NK-92 (cell line): ENCODE data around the gene FUT8.
"Not testable (repeated sequence)": the region's sequence is repeated elsewhere in the genome, so short reads cannot be mapped to it uniquely, and the experiment has no call there.

Experiments
- DNase-seq: peaks from one replicate; lab custom pipeline; 2025; ENCODE audit not compliant: unreplicated experiment; lab: John Stamatoyannopoulos, UW

The FUT8 gene

GRCh38 chr14:65449647-65450046 lies 37.1 kb downstream of the FUT8 start:
- no peak for DNase-seq

GRCh38 chr14:65453807-65454480 lies 41.4 kb downstream of the FUT8 start:
- DNase-seq = no peak

- DNase-seq = no peak
These were observed 43.7 kb downstream of the FUT8 start for GRCh38 chr14:65456247-65456646.

- no peak for DNase-seq
These were observed 49.2 kb downstream of the FUT8 start for GRCh38 chr14:65461730-65462129.

- no peak for DNase-seq
These were observed 49.9 kb downstream of the FUT8 start for GRCh38 chr14:65462411-65462810.

- no peak for DNase-seq
These were observed 53.1 kb downstream of the FUT8 start for GRCh38 chr14:65465584-65465983.

- not testable (repeated sequence) for DNase-seq
These were observed 55.4 kb downstream of the FUT8 start for GRCh38 chr14:65467926-65468325.

GRCh38 chr14:65469903-65470302 lies 57.4 kb downstream of the FUT8 start:
- no peak for DNase-seq

- no peak for DNase-seq
These were observed 57.9 kb downstream of the FUT8 start for GRCh38 chr14:65470404-65470880.

- no peak for DNase-seq
These were observed 58.7 kb downstream of the FUT8 start for GRCh38 chr14:65471038-65471878.

GRCh38 chr14:65472189-65472588 lies 59.7 kb downstream of the FUT8 start:
- DNase-seq = no peak

- no peak for DNase-seq
These were observed 63.9 kb downstream of the FUT8 start for GRCh38 chr14:65476273-65476941.

GRCh38 chr14:65476942-65477318 lies 64.4 kb downstream of the FUT8 start:
- DNase-seq = no peak

- DNase-seq = no peak
These were observed 65.5 kb downstream of the FUT8 start for GRCh38 chr14:65478017-65478416.

- DNase-seq = no peak
These were observed 66.1 kb downstream of the FUT8 start for GRCh38 chr14:65478596-65478995.

- DNase-seq = no peak
These were observed 66.9 kb downstream of the FUT8 start for GRCh38 chr14:65479386-65479785.

- no peak for DNase-seq
These were observed 70.4 kb downstream of the FUT8 start for GRCh38 chr14:65482757-65483438.

- DNase-seq = no peak
These were observed 71.1 kb downstream of the FUT8 start for GRCh38 chr14:65483647-65484046.

GRCh38 chr14:65485516-65485915 lies 73.0 kb downstream of the FUT8 start:
- no peak for DNase-seq

GRCh38 chr14:65486863-65487262 lies 74.3 kb downstream of the FUT8 start:
- no peak for DNase-seq

- DNase-seq = no peak
These were observed 75.4 kb downstream of the FUT8 start for GRCh38 chr14:65487783-65488494.
